Fibroblast of mammary gland (primary cell): ENCODE data around the gene YRDC.

Source experiments
- DNase-seq: peaks from one replicate; pipeline ENCODE4 v3.0.0-alpha.2; 2010; ENCODE audit warnings: low read depth
- H3K4me3 ChIP-seq: 2 replicates; pipeline ENCODE4 v1.5.1; 2011; ENCODE audit warnings: low read depth, mild to moderate bottlenecking, low read length, moderate library complexity; ENCODE audit not compliant: control insufficient read depth
- CTCF ChIP-seq: conservative IDR thresholded peaks from 2 replicates; pipeline ENCODE4 v1.5.1; 2011; ENCODE audit warnings: low read depth, low read length, inconsistent platforms; ENCODE audit not compliant: control insufficient read depth, insufficient read depth

Gene YRDC

DNA sequence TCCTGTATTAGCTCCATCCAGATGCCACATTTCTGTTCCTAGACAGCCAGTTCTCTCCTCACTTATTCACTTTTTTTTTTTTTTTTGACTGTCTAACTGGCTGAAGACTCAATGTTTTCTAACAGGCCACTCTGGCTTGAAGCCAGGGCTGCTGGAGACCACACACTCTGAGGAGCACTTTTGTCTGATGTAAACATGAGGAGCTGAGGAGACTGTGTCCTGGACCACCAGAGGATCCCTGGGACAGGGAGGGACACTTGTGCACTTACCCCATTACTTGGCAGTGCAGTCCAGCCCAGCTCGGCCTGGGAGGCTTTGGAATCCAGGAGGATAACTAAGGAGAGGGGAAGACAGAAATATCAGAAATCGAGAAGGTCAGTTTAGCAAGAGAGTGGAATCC is 45.5 kb downstream of the YRDC start:
- no peak overlapping the region for H3K4me3 ChIP-seq
- no peak for TF ChIP-seq CTCF
- no peak for DNase-seq

DNA sequence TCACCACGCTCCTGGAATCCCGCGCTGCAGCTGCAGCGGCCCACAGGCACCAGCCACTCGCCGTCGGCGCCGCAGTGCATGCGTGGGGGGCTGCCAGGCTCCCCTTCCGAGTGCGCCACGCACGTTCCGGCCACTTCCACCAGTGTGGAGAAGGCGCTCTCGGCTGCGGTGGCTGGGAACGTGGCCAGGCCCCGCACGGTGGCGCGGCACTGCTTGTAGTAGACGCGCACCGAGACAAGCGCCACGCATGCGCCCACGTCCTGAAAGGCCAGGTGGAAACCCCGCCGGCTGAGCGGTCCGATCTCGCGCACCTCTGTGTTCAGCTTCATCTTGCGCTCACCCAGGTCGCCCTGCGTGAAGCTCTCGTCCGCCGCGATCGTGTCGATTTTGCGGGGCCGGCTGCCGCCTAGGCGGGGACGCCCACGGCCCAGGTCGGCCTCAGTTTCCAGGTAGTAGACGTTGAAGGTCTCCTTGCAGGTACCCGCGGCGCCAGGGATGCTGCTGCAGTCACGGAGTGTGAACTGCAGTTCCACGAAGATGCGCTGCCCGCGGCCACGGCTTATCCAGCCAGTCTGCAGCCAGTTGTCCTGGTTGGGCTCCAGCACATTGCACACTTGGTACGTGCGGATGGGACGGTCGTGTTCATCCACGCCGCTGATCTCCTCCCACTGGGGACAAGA is 46.5 kb downstream of the YRDC start:
- H3K4me3 ChIP-seq: no peak overlapping the region
- no peak for DNase-seq
- TF ChIP-seq CTCF: no peak

DNA sequence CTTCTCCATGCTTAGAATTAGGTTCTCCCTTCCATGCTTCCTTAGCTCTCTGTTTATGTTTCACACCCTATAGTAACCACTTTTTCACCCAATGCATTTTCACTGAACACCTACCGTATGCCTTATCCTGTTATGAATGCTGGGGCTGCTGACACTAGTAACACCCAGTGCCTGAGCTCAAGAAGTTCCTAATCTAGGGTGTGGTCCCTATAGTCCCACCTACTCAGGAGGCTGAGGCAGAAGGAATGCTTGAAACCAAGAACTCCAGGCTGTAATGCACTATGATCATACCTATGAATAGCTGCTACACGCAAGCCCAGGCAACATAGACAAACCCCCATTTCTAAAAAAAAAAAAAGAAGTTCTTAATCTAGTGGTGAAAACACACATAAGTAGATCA is 48.6 kb downstream of the YRDC start:
- TF ChIP-seq CTCF: no peak
- no peak for DNase-seq
- no peak overlapping the region for H3K4me3 ChIP-seq

GRCh38 chr1:37755951-37756560 is 52.0 kb downstream of the YRDC start:
- H3K4me3 ChIP-seq: no peak overlapping the region
- no peak for DNase-seq
- TF ChIP-seq CTCF: no peak

GRCh38 chr1:37755290-37755689 is 52.7 kb downstream of the YRDC start:
- no peak for DNase-seq
- H3K4me3 ChIP-seq: no peak overlapping the region
- TF ChIP-seq CTCF: no peak

DNA sequence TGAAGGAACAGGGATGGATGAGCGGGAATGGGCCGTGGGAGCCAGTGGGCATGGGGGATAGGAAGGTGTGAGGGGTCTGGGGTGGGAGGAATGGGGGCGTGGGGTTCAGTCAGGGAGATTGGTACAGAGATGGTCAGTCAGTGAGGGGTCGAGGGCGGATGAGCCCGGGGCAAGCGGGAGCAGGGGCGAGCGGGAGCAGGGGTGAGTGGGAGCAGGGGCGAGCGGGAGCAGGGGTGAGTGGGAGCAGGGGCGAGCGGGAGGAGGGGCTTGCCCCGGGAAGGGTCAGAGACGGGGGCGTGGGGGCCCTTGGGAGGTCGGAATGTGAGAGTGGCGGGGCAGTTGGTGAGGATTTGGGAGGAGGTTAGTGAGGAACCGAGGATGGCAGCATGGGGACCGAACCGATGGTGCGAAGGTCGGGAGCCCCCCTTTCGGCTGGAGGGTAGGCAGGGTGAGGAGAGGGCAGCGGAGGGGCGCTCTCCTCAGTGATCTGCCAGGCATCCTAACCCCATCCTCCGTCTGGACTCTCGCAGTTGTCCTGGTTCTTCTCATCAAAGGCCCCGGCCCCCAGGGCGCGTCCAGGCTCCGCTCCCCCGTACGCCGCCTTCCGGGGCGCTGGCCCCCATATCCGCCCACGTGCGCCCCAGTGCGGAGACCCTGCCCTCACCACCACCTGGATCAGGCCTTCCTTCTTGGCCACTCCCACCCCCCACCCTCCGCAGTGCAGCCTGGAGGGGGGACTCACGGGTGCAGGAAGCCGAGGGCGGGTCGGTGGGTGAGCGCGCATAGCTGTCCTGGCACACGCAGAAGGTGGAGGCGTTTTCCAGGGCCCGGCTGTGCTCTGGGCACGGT is 54.3 kb downstream of the YRDC start:
- no peak for DNase-seq
- TF ChIP-seq CTCF: no peak
- H3K4me3 ChIP-seq: no peak overlapping the region
